ENCODE results near the gene SOX18.

DNA sequence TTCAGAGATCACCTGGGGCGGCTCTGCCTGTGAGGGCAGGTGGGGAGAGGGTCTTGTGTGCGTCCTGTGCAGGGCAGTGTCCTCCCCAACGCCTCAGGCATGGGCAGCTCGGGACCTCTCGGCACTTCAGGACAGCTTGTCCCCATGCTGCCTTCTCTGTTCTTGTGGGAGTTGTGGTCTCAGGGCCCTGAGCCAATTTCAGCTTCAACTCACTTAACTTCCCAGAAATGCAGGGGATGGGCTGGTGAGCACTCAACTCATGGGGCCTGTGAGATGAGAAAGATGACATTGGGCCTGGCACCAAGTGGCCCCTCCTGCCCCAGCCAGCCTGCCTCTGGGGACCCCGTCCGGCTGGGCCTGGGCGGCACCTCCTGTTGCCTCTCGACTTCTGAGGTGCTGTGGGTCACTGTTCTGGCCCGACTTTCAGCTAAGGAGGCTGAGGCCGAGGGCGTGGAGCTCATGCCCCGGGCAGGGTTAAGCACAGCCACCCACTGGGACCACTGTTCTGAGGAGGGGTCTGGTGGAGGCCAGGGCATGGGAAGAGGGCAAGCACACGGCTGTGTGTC lies 23.1 kb upstream of the SOX18 start:
- TF ChIP-seq, protein P1, sequence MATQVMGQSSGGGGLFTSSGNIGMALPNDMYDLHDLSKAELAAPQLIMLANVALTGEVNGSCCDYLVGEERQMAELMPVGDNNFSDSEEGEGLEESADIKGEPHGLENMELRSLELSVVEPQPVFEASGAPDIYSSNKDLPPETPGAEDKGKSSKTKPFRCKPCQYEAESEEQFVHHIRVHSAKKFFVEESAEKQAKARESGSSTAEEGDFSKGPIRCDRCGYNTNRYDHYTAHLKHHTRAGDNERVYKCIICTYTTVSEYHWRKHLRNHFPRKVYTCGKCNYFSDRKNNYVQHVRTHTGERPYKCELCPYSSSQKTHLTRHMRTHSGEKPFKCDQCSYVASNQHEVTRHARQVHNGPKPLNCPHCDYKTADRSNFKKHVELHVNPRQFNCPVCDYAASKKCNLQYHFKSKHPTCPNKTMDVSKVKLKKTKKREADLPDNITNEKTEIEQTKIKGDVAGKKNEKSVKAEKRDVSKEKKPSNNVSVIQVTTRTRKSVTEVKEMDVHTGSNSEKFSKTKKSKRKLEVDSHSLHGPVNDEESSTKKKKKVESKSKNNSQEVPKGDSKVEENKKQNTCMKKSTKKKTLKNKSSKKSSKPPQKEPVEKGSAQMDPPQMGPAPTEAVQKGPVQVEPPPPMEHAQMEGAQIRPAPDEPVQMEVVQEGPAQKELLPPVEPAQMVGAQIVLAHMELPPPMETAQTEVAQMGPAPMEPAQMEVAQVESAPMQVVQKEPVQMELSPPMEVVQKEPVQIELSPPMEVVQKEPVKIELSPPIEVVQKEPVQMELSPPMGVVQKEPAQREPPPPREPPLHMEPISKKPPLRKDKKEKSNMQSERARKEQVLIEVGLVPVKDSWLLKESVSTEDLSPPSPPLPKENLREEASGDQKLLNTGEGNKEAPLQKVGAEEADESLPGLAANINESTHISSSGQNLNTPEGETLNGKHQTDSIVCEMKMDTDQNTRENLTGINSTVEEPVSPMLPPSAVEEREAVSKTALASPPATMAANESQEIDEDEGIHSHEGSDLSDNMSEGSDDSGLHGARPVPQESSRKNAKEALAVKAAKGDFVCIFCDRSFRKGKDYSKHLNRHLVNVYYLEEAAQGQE (IDR thresholded peaks at IDR 0.05; ENCODE audit: insufficient read depth in 1 of 2, low read depth in 2 of 2, low read length in 2 of 2) = no peak
- TF ChIP-seq POLR2AphosphoS5 (IDR thresholded peaks at IDR 0.05; ENCODE audit: low read depth, low read length) = no peak
